SK-N-SH treated with all-trans-retinoic acid at 6 μM for 48 hours (cell line): Measurements from ENCODE around the gene CCIN.

Source experiments
- OSR1 ChIP-seq: fragments of 250-450 bp; sonication (Bioruptor Pico); IDR thresholded peaks from 2 replicates; pipeline ENCODE4 v1.8.0; 2022; ENCODE audit warnings: moderate library complexity, mild to moderate bottlenecking, inconsistent platforms
- RARB ChIP-seq: fragments of 250-450 bp; sonication (Bioruptor Pico); IDR thresholded peaks from 2 replicates; pipeline ENCODE4 v1.8.0; 2021; ENCODE audit warnings: mild to moderate bottlenecking, moderate library complexity
- SNAI2 ChIP-seq: fragments of 250-450 bp; sonication (Bioruptor Pico); IDR thresholded peaks from 2 replicates; pipeline ENCODE4 v1.5.0; 2020; ENCODE audit warnings: mild to moderate bottlenecking, moderate library complexity
- ZFP30 ChIP-seq: fragments of 450-650 bp; formaldehyde crosslinking; IDR thresholded peaks from 2 replicates; pipeline ENCODE4 v1.5.0; 2022; ENCODE audit warnings: mild to moderate bottlenecking, moderate library complexity
- ZNF565 ChIP-seq: fragments of 450-650 bp; formaldehyde crosslinking; conservative IDR thresholded peaks from 2 replicates; pipeline ENCODE4 v1.5.0; 2020; ENCODE audit warnings: low read depth, mild to moderate bottlenecking, moderate library complexity
- TF ChIP-seq, protein P1 (sequence below): fragments of 250-450 bp; sonication (Bioruptor Pico); IDR thresholded peaks from 2 replicates; pipeline ENCODE4 v1.5.1; 2021; ENCODE audit warnings: mild to moderate bottlenecking, moderate library complexity
- TF ChIP-seq, protein P2 (sequence below): fragments of 250-450 bp; sonication (Bioruptor Pico); IDR thresholded peaks from 2 replicates; pipeline ENCODE4 v1.8.0; 2021; ENCODE audit warnings: low read depth, mild to moderate bottlenecking, moderate library complexity, borderline replicate concordance
- TF ChIP-seq, protein P3 (sequence below): fragments of 250-450 bp; sonication (Bioruptor Pico); IDR thresholded peaks from 2 replicates; pipeline ENCODE4 v1.8.0; 2020; ENCODE audit warnings: mild to moderate bottlenecking, moderate library complexity, borderline replicate concordance

- TF ChIP-seq SNAI2 (CRISPR knock-in tag), result no peak
- TF ChIP-seq, protein P1, sequence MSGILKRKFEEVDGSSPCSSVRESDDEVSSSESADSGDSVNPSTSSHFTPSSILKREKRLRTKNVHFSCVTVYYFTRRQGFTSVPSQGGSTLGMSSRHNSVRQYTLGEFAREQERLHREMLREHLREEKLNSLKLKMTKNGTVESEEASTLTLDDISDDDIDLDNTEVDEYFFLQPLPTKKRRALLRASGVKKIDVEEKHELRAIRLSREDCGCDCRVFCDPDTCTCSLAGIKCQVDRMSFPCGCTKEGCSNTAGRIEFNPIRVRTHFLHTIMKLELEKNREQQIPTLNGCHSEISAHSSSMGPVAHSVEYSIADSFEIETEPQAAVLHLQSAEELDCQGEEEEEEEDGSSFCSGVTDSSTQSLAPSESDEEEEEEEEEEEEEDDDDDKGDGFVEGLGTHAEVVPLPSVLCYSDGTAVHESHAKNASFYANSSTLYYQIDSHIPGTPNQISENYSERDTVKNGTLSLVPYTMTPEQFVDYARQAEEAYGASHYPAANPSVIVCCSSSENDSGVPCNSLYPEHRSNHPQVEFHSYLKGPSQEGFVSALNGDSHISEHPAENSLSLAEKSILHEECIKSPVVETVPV (CRISPR knock-in tag), result no peak
- TF ChIP-seq, protein P2, sequence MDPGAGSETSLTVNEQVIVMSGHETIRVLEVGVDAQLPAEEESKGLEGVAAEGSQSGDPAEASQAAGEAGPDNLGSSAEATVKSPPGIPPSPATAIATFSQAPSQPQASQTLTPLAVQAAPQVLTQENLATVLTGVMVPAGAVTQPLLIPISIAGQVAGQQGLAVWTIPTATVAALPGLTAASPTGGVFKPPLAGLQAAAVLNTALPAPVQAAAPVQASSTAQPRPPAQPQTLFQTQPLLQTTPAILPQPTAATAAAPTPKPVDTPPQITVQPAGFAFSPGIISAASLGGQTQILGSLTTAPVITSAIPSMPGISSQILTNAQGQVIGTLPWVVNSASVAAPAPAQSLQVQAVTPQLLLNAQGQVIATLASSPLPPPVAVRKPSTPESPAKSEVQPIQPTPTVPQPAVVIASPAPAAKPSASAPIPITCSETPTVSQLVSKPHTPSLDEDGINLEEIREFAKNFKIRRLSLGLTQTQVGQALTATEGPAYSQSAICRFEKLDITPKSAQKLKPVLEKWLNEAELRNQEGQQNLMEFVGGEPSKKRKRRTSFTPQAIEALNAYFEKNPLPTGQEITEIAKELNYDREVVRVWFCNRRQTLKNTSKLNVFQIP (CRISPR knock-in tag), result no peak
- TF ChIP-seq, protein P3, sequence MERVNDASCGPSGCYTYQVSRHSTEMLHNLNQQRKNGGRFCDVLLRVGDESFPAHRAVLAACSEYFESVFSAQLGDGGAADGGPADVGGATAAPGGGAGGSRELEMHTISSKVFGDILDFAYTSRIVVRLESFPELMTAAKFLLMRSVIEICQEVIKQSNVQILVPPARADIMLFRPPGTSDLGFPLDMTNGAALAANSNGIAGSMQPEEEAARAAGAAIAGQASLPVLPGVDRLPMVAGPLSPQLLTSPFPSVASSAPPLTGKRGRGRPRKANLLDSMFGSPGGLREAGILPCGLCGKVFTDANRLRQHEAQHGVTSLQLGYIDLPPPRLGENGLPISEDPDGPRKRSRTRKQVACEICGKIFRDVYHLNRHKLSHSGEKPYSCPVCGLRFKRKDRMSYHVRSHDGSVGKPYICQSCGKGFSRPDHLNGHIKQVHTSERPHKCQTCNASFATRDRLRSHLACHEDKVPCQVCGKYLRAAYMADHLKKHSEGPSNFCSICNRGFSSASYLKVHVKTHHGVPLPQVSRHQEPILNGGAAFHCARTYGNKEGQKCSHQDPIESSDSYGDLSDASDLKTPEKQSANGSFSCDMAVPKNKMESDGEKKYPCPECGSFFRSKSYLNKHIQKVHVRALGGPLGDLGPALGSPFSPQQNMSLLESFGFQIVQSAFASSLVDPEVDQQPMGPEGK, result no peak
- no peak for TF ChIP-seq RARB (CRISPR knock-in tag)
- TF ChIP-seq ZNF565 (CRISPR knock-in tag), result no peak
- no peak for TF ChIP-seq OSR1 (CRISPR knock-in tag)
- TF ChIP-seq ZFP30 (CRISPR knock-in tag), result no peak
Measured at GRCh38 chr9:36154331-36154952, 14.7 kb upstream of the CCIN start.
